ENCODE measurements around the gene SERPINA4.
A peak's percentile ranks its signal among the peaks of the same experiment; 100 is the strongest.
"Not testable (repeated sequence)": the region's sequence is repeated elsewhere in the genome, so short reads cannot be mapped to it uniquely, and the experiment has no call there.

Gene SERPINA4

GRCh38 chr14:94593749-94594431, 32.6 kb downstream of the SERPINA4 start:
- DNase-seq, result no peak

DNA sequence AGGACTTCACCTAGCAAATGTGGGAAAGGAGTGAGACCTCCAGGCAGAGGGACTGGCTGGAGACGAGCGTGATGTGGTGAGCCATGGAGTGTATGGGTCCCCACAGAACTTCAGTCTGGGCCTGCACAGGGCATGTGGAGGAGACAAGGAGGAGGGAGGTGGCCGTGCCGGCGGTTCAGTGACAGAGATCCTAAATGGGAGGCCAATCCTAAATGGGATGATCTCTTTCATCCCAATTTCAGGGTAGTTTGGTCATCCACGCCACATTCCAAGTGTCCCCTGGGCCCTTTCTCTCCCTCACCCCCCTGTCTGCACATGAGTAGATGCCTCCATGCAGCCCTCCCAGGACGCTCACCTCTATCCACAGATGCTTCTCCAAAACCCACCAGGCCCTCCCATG, 33.2 kb downstream of the SERPINA4 start:
- DNase-seq, result no peak

DNA sequence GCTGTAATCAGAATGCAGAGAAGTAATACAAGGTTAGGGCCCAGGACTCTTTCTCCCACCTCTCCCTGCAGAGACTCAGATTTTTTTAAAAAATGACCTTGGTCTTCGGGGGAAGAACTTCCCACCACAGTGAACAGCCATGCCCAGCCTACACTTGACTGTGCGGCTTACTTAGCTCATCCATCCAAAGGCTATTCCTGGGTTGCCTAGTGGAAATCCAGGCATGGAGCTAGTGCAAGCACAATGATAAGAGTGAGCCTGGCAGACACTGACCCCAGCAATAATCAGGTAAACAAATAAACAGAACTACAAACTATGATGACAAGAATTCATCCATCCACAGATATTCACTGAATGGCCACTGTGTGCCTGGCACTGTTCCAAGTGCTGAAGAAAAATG, 34.7 kb downstream of the SERPINA4 start:
- DNase-seq, result no peak

DNA sequence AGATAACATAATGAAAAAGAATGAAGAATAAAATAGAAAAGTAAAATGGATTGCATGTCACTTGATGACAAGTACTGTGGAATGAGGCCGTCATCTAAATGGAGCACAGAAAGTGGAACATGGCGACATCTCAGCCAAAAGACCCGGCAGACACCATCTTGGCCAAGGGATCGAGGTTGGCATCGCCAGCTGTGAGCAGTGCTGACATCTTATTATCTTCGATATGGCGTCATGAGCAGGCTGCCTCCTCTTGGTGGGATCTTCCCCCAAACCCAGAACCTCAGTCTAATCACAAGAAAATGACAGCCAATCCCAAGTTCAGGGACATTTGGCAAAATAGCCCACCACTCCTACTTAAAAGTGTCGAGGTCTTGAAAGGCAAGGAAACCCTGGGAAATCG, 35.1 kb downstream of the SERPINA4 start:
- DNase-seq, result no peak

- DNase-seq, result no peak
Measured at GRCh38 chr14:94597788-94598187, 36.5 kb downstream of the SERPINA4 start.

DNA sequence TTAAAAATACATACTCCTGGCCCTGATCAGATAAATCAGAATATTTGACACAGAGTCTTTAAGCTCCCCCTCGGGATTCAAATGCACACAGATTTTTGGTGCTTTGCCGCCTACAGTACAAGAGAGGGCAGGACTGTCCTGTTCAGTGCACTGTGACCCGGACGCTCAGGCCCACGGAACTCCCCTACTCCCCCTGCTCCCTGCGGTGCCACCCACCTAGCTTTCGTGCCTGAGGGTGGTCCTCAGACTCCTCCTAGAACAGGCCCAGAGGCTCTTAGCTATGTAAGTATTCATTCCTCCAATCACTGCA, 37.2 kb downstream of the SERPINA4 start:
- DNase-seq, result no peak

DNA sequence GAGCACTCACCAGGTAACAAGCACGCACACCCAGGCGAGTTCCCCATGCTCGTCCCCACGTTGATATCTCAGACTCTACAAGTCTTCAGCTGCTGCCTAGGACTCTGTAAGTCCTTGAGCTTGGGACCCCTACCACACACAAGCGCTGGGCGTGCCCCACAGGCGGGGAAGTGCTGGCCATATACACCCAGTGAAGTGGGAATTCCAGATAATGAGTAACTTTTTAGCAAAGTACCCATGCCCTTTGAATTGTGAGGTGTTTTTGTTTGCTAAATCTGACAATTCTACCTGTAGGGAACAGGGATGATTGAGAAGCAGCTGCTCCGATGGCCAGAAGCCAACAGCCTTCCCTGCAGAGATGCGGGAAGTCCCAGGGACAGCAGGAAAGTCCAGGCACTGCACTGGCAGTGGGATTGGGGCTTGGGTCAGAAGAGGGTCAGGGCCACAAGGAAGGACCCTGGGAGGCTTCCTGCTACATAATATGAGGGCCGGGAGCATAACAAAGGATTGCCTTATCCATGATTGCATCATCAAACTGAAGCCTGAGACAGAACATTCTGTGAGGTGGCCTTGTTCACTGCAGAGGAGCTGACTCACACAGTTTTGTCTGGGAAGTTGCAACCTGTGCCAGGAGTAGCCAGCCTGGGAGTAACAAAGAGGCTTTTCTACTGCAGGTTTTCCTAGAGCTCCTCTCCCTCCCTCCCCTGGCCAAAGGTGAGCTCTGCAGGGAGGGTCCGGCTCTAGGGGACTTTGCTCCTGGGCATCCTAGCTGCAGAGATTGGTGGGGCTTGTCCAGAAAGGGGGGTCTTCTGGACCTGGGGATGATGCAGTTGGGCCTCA, 37.8 kb downstream of the SERPINA4 start:
- DNase-seq, result no peak

DNA sequence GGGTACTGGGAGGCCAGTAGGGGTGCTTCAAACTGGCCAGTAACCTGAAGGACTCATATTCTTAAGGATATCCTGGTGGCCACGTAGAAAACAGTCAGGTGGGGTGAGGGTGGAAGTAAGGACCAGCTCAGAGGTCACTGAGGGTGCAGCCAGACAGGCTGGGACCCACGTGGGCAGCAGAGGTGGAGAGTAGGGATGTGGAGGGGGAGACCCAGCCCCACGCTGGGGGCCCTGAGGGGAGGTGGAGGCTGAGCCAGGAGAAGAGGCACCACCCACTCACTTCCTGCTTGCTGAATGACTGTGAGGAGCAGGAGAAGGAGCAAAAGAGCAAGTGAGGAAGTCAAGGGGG, 38.4 kb downstream of the SERPINA4 start:
- no peak for DNase-seq

GRCh38 chr14:94600148-94600545, 38.9 kb downstream of the SERPINA4 start:
- no peak for DNase-seq

DNA sequence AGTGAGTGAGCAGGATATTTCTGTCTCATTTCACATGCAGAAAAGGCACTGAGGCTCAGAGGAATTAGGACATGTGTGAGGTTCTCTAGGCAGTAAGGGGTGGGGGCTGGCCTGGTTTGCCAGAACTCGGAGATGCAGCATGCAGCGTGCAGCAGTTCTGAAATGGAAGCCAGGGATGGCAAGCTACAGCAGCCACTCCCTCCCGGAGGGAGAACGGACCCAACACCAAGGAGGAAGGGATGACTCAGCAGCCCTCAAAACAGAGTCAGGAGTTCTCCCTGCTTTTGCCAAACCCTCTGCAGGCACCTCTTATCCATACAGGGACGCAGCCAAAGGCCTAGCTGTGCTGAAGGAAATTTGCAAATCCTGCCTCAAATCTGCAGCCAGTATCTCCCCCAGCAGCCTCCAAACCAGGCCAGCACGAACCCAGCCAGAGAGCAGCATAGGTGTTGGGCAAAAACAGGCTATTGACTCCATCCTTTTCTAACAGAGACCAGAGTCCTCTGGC, 40.7 kb downstream of the SERPINA4 start:
- DNase-seq, result no peak

DNA sequence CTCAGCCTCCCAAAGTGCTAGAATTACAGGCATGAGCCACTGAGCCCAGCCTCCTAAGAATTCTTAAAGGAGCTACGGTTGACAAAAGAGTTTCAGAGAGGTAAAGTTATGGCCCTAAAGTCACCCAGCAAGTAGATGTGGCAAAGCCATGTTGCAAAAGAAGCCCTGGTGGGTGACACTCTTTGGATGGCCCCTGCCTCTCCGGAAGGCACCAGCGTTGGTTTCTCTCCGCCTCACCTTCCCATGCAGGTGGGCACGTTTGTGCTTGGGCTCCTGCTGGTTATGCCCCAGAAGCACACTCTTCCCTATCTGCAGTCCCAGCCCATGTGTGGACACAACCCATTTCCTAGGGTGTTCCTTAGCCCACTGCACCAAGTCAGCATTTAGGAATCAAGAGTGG, 41.5 kb downstream of the SERPINA4 start:
- no peak for DNase-seq

DNA sequence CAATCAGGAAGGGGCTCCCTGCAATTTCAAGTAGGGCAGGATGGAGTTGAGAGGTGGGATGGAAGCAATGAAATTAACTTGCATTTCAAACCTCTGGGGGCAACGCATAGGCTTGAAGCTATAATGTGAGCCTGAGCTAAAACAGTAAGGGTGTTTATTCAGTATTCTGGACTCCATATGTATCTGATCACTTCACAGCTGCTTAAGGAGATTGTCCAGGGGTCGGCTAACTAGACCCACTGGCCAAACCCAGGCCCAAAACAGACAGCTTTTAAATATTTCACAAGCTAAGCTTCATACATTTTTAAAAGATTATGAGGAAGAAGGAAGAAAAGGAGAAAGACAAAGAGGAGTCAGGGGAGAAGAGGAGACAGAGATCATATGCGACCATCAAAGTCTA, 44.1 kb downstream of the SERPINA4 start:
- DNase-seq, result no peak

GRCh38 chr14:94608966-94609365, 47.7 kb downstream of the SERPINA4 start:
- not testable (repeated sequence) for DNase-seq

DNA sequence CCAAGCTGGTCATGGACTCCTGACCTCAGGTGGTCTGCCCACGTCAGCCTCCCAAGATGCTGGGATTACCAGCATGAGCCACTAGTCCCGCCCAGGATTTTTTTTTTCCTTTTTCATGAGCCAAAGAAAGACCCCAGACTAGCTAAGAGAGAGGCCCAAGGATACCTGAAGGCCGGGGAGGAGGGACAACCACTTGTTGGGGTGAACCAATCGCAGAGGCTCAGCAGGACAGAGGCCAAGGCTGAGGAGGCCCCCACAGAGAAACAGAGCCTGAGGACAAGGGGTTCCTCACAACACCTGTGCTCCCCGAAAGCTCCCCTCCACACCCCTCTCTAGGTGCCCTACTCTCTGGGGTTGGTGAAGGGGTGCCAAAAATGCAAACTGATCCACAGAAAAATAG, 49.9 kb downstream of the SERPINA4 start:
- DNase-seq, result no peak

DNA sequence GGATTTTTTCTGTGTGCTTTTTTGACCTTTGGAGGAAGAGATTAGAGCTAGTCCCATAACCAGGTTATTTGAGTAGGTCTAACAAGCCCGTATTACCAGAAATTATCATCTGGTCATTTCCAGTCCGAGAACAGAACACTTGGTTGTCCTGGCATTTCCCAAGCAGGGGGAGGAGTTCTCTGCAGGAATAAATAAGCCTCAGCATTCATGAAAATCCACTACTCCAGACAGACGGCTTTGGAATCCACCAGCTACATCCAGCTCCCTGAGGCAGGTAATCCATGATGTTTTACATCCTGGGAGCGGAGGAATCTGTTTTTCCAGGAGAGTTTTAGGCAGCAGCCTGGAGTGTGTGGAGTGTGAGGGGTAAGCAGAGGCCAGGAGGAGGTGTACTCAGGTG, 50.9 kb downstream of the SERPINA4 start, which contains the start of gene SERPINA3:
Gene SERPINA3, plus strand, starts transcription at position 218 of the 400 bp plus-strand sequence. CDS start 2,051 bp downstream, outside the sequence.
- DNase-seq, result peak in 1 of 2 experiments; percentile 49

GRCh38 chr14:94612580-94613554, 51.6 kb downstream of the SERPINA4 start:
- DNase-seq, result no peak

- DNase-seq, result no peak
Measured at GRCh38 chr14:94613720-94614644, 52.7 kb downstream of the SERPINA4 start.

DNA sequence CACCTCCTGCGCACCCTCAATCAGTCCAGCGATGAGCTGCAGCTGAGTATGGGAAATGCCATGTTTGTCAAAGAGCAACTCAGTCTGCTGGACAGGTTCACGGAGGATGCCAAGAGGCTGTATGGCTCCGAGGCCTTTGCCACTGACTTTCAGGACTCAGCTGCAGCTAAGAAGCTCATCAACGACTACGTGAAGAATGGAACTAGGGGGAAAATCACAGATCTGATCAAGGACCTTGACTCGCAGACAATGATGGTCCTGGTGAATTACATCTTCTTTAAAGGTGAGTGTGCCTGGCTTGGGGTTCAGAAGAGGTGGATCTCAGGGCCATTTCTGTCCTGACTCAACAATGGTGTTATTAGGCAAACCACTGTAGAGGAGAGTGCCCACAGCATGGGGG, 53.6 kb downstream of the SERPINA4 start:
- no peak for DNase-seq

DNA sequence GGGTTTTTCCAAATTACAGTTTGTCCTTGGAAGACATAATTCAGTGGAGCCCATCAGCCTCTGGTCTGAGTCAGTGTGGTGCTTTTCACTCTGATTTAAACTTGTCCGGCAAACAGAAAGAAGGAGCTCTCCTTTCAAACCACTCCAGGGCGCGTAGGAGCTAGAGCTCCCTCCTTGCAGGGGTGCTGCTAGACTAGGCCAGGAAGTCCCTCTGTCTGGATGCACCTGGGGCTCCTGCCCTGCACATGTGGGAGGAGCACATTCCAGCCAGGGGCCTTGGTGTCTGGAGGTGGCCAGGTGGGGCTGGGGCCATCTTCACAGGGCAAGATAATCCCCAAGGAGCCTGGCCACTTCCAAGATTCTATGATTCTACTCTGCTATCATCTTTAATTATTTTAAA, 54.0 kb downstream of the SERPINA4 start:
- DNase-seq, result no peak

GRCh38 chr14:94615823-94616570, 54.8 kb downstream of the SERPINA4 start:
- DNase-seq, result no peak

- no peak for DNase-seq
Measured at GRCh38 chr14:94617366-94617941, 56.2 kb downstream of the SERPINA4 start.

Data from cerebellar nuclear complex (tissue), 1 donor.